GM12874 (cell line): ENCODE results near the gene GALNT9.

Source experiments
- CTCF ChIP-seq: IDR thresholded peaks from 2 replicates; pipeline ENCODE4 v1.5.1; 2011; ENCODE audit warnings: low read depth, mild to moderate bottlenecking, control low read depth, low read length, moderate library complexity; ENCODE audit not compliant: insufficient read depth

GALNT9 gene

DNA sequence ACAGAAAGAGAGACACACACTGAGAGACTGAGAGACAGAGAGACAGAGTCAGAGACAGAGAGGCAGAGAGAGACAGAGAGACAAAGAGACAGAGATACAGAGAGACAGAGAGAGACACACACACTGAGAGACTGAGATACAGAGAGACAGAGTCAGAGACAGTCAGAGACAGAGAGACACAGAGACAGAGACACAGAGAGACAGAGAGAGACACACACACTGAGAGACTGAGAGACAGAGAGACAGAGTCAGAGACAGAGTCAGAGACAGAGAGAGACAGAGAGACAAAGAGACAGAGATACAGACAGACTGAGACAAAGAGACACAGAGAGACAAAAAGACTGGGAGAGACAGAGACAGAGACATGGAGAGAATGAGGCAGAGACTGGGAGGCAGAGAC lies 90.0 kb downstream of the GALNT9 start:
- TF ChIP-seq CTCF: no peak

GRCh38 chr12:132238884-132239283 lies 90.5 kb downstream of the GALNT9 start:
- no peak for TF ChIP-seq CTCF

GRCh38 chr12:132238488-132238854 lies 90.9 kb downstream of the GALNT9 start:
- no peak for TF ChIP-seq CTCF

DNA sequence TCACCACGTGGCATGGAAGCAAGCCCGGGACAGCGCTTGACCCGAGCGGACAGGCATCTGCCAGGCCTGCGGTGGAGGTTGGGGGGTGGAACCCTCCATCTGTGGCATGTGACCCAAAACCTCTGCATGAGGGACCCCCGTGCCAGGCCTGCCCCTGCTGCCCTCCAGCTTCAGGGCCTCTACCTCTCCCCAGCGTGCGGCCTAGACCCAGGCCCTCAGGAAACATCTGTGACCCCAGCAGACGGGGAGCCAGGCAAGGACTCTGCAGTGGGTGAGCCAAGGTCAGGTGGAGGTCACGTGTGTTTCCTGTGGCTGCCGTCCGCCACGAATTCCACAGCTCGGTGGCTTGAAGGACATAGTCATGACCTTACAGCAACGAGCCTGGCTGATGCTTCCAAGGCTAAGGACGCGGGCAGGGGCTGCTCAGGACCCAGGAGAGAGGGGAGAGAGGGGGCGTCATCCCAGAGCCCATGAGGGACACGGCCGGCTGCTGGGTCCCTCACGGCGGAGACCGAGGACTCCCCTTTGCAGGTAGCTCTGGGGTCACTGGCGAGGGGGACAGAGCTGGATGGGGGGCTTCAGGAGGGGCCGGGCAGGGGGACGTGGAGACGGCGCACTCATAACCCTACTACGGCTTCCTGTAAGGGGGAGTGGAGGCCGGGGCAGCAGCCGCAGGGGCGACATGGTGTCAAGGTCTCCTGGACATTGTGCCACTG lies 91.5 kb downstream of the GALNT9 start:
- no peak for TF ChIP-seq CTCF

GRCh38 chr12:132236930-132237771 lies 92.2 kb downstream of the GALNT9 start:
- TF ChIP-seq CTCF: no peak

DNA sequence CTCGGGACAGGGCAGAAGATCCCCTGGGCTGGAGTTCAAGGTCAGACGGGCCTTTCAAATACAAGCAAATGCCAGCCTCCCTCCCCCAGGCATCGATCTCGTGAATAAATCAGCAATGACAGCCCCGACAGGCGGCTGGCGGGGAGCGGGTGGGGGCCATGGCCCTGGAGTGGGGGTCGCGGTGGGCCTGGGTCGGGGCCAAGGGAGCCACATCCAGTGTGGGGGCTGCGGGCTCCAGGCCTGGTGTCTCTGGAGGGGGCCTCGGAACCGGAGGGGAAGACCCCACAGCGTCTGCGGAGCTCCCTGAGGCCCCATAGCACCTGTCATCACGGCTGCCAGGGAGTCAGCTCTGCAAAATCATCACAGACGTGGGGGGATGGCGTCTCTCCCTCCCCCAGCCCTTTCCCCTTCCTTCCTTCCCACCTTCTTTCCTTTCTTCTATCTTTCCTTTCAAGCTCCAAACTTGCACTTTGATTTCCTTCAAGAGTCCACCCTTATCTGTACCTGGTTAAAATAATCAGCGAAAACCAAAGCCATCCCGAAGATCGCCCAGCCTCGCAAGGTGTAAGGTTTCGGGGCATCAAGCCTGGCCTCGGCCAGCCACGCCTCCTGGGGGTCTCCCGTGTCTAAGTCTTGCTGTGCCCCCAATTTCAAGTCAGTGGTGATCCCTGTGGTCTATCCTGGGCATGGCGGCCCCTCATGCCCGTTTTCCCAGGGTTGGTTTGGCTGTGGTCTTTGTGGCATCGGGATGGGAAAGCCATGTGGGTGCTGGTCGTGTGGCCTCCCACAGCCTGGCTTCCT lies 93.1 kb downstream of the GALNT9 start:
- TF ChIP-seq CTCF: no peak

DNA sequence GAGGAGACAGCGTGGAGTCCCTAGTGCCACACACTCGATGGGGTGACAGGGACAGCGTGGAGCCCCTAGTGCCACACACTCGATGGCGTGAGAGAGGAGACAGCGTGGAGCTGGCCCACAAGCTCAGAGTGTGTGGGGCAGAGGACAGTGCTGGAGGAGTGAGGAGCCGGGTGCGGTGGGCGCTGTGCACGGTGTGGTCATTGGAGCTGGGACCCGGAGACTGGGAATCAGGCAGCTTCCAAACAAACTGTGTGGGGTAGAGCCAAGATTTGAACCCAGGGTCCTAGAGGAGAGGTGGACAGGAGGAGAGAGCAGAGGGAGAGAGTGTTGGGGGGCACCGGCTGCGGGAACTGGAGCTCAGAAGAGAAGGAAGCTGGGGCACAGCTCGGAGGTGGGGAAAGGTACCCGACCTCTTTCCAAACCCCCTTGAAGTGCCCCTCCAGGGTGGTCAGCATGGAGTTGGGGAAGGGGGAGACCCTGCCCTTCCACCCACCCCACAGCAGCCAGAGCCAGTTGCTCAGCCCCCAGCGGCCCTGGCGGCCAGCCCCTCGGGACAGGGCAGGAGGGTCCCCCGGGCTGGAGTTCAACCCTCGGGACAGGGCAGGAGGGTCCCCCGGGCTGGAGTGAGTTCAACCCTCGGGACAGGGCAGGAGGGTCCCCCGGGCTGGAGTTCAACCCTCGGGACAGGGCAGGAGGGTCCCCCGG lies 94.1 kb downstream of the GALNT9 start:
- no peak for TF ChIP-seq CTCF
